Middle frontal gyrus (tissue), 1 donor: ENCODE data around the gene GAMT.
"Not testable (repeated sequence)": the region's sequence is repeated elsewhere in the genome, so short reads cannot be mapped to it uniquely, and the experiment has no call there.

Experiments
- DNase-seq: peaks from one replicate; pipeline ENCODE4 v3.0.0-alpha.2; 2015; ENCODE audit warnings: low spot score; ENCODE audit errors: extremely low spot score

Gene GAMT

GRCh38 chr19:1433119-1434039 is 32.0 kb upstream of the GAMT start:
- no peak for DNase-seq

DNA sequence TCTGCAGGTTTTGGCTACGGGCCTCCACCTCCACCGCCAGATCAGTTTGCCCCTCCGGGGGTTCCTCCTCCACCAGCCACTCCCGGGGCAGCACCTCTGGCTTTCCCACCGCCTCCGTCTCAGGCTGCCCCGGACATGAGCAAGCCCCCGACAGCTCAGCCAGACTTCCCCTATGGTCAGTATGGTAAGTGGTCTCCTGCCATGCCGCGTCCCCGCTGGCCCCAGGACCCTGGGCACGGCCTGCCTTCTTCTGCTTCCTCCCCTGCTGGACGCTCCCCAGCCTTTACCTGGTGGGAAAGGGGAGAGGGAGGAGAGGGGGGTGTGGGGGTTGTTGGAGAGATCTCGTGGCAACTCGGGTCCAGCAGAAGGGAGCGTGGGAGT is 31.2 kb upstream of the GAMT start:
- no peak for DNase-seq

DNA sequence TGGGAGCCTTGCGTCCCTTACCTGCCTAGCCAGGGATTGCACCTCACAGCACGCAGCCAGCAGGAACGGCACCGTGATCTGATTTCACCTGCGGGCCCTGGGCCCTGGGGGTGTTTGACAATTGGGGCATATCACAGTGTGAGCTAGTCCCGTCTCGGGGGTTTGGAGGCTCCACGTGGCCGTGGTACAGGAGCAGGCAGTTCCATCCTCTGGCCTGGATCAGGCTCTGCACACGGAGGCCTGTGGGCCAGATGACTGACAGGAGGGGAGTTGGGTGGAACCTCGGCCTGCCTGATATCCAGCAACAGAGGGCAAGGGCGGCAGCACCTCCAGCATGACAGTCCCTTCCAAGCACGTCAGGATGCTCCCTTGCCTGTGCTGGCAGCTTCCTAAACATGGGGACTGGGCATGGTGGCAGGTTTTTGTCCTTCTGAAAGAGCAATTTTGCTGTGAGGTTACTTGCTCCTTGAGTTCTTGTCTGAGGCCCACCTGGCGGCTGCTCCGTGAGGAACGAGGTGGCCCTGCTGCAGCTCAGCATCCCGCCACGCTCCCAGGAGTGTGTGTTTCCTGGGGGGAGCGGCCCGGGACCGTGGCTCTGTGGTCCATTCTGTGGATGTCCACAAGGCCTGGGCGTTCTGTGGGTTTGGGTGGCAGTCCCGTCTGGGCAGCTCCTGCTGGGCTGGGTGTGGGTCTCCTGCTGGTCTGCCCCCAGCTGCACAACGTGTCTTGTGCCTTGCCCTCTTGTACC is 30.6 kb upstream of the GAMT start:
- no peak for DNase-seq

DNA sequence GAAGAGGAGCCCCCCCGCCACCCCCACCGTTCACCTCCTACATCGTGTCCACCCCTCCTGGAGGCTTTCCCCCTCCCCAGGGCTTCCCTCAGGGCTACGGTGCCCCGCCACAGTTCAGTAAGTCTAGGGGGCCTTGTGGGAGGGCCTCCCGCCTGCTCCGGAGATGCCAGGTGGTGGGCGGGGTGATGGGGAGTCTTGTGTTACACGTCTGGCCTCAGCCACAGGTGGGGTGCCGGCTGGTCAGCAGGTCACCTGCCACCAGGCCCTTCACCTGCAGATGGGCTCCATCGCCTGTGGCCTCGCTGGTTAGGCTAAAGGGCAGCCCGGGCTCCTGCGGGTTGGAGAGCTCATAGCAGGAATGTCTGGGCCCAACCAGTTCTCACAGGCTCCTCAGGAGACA is 28.9 kb upstream of the GAMT start:
- no peak for DNase-seq

GRCh38 chr19:1429750-1430149 is 28.4 kb upstream of the GAMT start:
- no peak for DNase-seq

GRCh38 chr19:1428738-1429391 is 27.5 kb upstream of the GAMT start:
- no peak for DNase-seq

- no peak for DNase-seq
Observed at GRCh38 chr19:1427221-1427920, 26.0 kb upstream of the GAMT start.

GRCh38 chr19:1426736-1427135 is 25.4 kb upstream of the GAMT start:
- no peak for DNase-seq

GRCh38 chr19:1425902-1426301 is 24.6 kb upstream of the GAMT start:
- no peak for DNase-seq

- DNase-seq: no peak
Observed at GRCh38 chr19:1425102-1425837, 23.9 kb upstream of the GAMT start.

DNA sequence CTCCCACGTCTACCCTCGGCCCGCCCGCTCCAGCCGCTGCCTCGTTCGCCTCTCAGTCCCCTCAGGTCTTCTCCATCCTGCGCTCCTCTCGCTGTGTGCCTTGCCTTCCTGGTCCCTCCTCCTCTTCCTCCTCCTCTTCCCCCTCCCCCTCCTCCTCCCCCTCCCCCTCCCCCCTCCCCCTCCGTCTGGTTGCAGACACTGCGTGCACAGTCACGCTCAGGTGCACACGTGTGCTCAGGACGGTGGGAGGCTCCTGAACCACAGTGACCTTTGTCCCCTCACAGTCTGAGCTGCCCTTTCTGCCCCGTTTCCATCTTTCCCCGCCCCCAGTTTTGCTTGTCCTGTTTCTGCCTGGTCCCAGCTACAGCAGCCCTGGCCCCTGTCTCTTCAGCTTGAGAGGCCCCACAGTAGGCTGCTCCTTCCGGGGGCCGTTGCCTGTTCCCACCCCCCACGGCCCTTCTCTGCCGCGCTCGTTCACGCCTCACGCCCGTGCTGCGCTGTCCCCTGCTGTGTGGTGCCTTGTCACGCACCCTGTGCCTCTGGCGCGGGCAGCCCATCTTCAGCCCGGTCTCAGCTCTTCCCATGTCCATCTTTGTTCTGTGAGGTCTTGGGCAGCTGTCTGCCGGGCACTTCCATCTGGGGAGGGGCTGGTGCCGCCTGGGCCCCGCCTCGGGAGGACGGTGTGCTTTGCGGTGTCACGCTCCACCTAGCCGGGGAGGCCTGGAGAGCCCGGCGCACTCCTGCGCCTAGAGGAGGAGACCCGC is 23.0 kb upstream of the GAMT start:
- DNase-seq: no peak

GRCh38 chr19:1423436-1424191 is 22.3 kb upstream of the GAMT start:
- DNase-seq: no peak

DNA sequence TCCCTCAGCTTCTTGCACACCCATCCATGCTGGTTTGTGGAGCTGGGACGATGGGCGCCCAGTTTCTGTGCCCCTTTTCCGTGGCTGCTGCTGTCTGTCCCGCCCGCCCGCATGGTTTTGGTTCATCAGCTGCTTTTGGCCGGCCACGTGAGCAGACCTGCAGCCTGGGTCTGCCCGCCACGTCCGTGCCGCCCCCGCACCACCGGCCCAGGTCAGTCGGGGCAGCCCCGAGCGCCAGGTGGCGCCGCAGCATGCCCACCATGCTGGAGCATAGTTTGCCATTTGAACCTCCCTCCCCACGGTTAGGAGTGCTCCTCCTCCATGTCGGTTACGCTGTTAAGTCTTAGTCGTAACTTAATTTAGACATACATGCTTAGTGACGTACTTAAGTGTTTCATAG is 21.6 kb upstream of the GAMT start:
- DNase-seq: no peak

GRCh38 chr19:1422360-1422759 is 21.0 kb upstream of the GAMT start:
- DNase-seq: no peak

- DNase-seq: no peak
Observed at GRCh38 chr19:1421958-1422305, 20.6 kb upstream of the GAMT start.

GRCh38 chr19:1421218-1421957 is 20.0 kb upstream of the GAMT start:
- no peak for DNase-seq

- no peak for DNase-seq
Observed at GRCh38 chr19:1420590-1420989, 19.2 kb upstream of the GAMT start.

GRCh38 chr19:1420085-1420484 is 18.7 kb upstream of the GAMT start:
- not testable (repeated sequence) for DNase-seq
